ACHN (cell line): ENCODE results near the gene FTO.

ENCODE experiments used
- DNase-seq: peaks from one replicate; pipeline ENCODE4 v3.0.0-alpha.2; 2015
- in situ Hi-C: cut with HindIII; loops from 2 replicates; pipeline ENCODE4 v1.10.0; 2017; ENCODE audit warnings: low sequenced_read_pairs, low pct_ligation_motif_present, low pct_unique_long_range_greater_than_20kb

FTO gene

GRCh38 chr16:54159490-54160080 lies 455.6 kb downstream of the FTO start:
- DNase-seq: no peak
- in situ Hi-C loops: no loop called here

GRCh38 chr16:54160252-54160860 lies 456.4 kb downstream of the FTO start:
- DNase-seq: no peak
- in situ Hi-C loops: no loop called here

GRCh38 chr16:54160939-54161897 lies 457.3 kb downstream of the FTO start:
- no peak for DNase-seq
- in situ Hi-C loops: no loop called here

GRCh38 chr16:54163197-54163843 lies 459.4 kb downstream of the FTO start:
- DNase-seq: no peak
- in situ Hi-C loops: no loop called here

GRCh38 chr16:54164789-54165173 lies 460.8 kb downstream of the FTO start:
- no peak for DNase-seq
- in situ Hi-C loops: no loop called here

- in situ Hi-C loops: no loop called here
- no peak for DNase-seq
Measured at GRCh38 chr16:54165174-54165911, 461.4 kb downstream of the FTO start.

- in situ Hi-C loops: no loop called here
- no peak for DNase-seq
Measured at GRCh38 chr16:54165912-54166865, 462.2 kb downstream of the FTO start.

GRCh38 chr16:54169112-54169511 lies 465.2 kb downstream of the FTO start:
- in situ Hi-C loops: no loop called here

GRCh38 chr16:54171626-54172537 lies 467.9 kb downstream of the FTO start:
- DNase-seq: peak; percentile 7
- in situ Hi-C loops: no loop called here

More at GRCh38 chr16:54169112-54169511, 465.2 kb downstream of the FTO start:
- no peak for DNase-seq

- DNase-seq: no peak
- in situ Hi-C loops: no loop called here
Measured at GRCh38 chr16:54173490-54173889, 469.5 kb downstream of the FTO start.

- in situ Hi-C loops: no loop called here
- DNase-seq: no peak
Measured at GRCh38 chr16:54174201-54174600, 470.2 kb downstream of the FTO start.

- DNase-seq: no peak
- in situ Hi-C loops: no loop called here
Measured at GRCh38 chr16:54174750-54175149, 470.8 kb downstream of the FTO start.

GRCh38 chr16:54175169-54175551 lies 471.2 kb downstream of the FTO start:
- in situ Hi-C loops: no loop called here
- DNase-seq: no peak

GRCh38 chr16:54175552-54176375 lies 471.8 kb downstream of the FTO start:
- in situ Hi-C loops: no loop called here
- DNase-seq: no peak

GRCh38 chr16:54176376-54176901 lies 472.5 kb downstream of the FTO start:
- DNase-seq: no peak
- in situ Hi-C loops: no loop called here
